H1 (cell line): ENCODE data around the gene RAB11A. TPM values are rescaled to one million over a fixed set of nuclear protein-coding genes. Genes with fewer than 3 reads are reported as not detected.

Experiments used
- CTCF ChIA-PET: fragments of 300-600 bp; sonication (Branson Sonifier 250); formaldehyde crosslinking; loops from one replicate; lab custom pipeline; 2021; ENCODE audit not compliant: partially characterized antibody; lab: Charles Lee
- POLR2A ChIA-PET: fragments of 300-600 bp; sonication (Branson Sonifier 250); formaldehyde crosslinking; loops from one replicate; lab custom pipeline; 2021; ENCODE audit warnings: inconsistent platforms; ENCODE audit not compliant: partially characterized antibody; lab: Charles Lee
- DNase-seq, 2 experiments: peaks; one replicate each; pipeline versions ENCODE4 v3.0.0 to v3.0.0-alpha.2; 2010 to 2022; ENCODE audit warnings: low spot score in 2 of 2, low read depth in 1 of 2, mixed read lengths in 1 of 2
- FAIRE-seq: peaks from 2 replicates; lab custom pipeline; 2011; peaks lifted over from hg19 to GRCh38; lab: Jason Lieb, UNC
- H2AFZ ChIP-seq: 2 replicates; pipeline ENCODE4 v1.8.1; 2012; ENCODE audit warnings: low read length, inconsistent platforms
- H2AK5ac ChIP-seq: 2 replicates; pipeline ENCODE4 v1.6.1; 2013; ENCODE audit warnings: low read depth, low read length
- H2BK120ac ChIP-seq: replicated peaks from 2 replicates; pipeline ENCODE3; 2013; ENCODE audit warnings: low read depth, low read length, inconsistent platforms
- H2BK12ac ChIP-seq: 2 replicates; pipeline ENCODE4 v1.6.1; 2013; ENCODE audit warnings: low read depth, low read length
- H2BK15ac ChIP-seq: 2 replicates; pipeline ENCODE4 v1.6.1; 2013; ENCODE audit warnings: low read length
- H2BK20ac ChIP-seq: 2 replicates; pipeline ENCODE4 v1.6.1; 2013; ENCODE audit warnings: low read length
- H2BK5ac ChIP-seq: 2 replicates; pipeline ENCODE4 v1.6.1; 2013; ENCODE audit warnings: low read depth, low read length
- H3K14ac ChIP-seq: 2 replicates; pipeline ENCODE4 v1.6.1; 2013; ENCODE audit warnings: inconsistent platforms; ENCODE audit not compliant: insufficient read length
- H3K18ac ChIP-seq: 2 replicates; pipeline ENCODE4 v1.6.1; 2013; ENCODE audit warnings: low read length; ENCODE audit errors: extremely low read depth
- H3K23ac ChIP-seq: 2 replicates; pipeline ENCODE4 v1.6.1; 2013; ENCODE audit warnings: inconsistent platforms; ENCODE audit not compliant: insufficient read length
- H3K23me2 ChIP-seq: 2 replicates; pipeline ENCODE4 v1.6.1; 2013; ENCODE audit warnings: low read depth, low read length
- H3K27ac ChIP-seq: 2 replicates; pipeline ENCODE4 v1.6.1; 2011; ENCODE audit warnings: low read depth, low read length, inconsistent platforms
- H3K27me3 ChIP-seq, 4 experiments: replicated peaks in 1 of 4; 1 replicate in 1 of 4; 2 replicates in 3 of 4; pipeline versions ENCODE4 v1.6.1 to v1.8.1; 2011 to 2013; ENCODE audit warnings: low read length in 3 of 4, mild to moderate bottlenecking in 3 of 4, inconsistent platforms in 2 of 4, mixed read lengths in 2 of 4, moderate library complexity in 1 of 4; ENCODE audit not compliant: control insufficient read depth in 3 of 4, insufficient read depth in 3 of 4; ENCODE audit errors: extremely low read depth in 1 of 4
- H3K36me3 ChIP-seq, 4 experiments: 2 replicates each; pipeline versions ENCODE4 v1.6.1 to v1.8.1; 2011 to 2013; ENCODE audit warnings: mild to moderate bottlenecking in 4 of 4, low read length in 3 of 4, moderate library complexity in 2 of 4, control low read depth in 1 of 4, inconsistent platforms in 1 of 4; ENCODE audit not compliant: insufficient read depth in 4 of 4, control insufficient read depth in 2 of 4
- H3K4ac ChIP-seq: replicated peaks from 2 replicates; pipeline ENCODE3; 2013; ENCODE audit warnings: low read length, low read depth, mixed read lengths, inconsistent platforms; ENCODE audit not compliant: insufficient read length
- H3K4me1 ChIP-seq, 4 experiments: replicated peaks in 1 of 4; 1 replicate in 1 of 4; 2 replicates in 3 of 4; pipeline versions ENCODE4 v1.6.1 to v1.8.1; 2011 to 2013; ENCODE audit warnings: low read length in 3 of 4, inconsistent platforms in 2 of 4, mixed read lengths in 1 of 4; ENCODE audit not compliant: insufficient read depth in 4 of 4, control insufficient read depth in 3 of 4
- H3K4me2 ChIP-seq, 2 experiments: 2 replicates each; pipeline versions ENCODE4 v1.6.1 to v1.8.1; 2011 to 2013; ENCODE audit warnings: low read depth in 2 of 2, low read length in 2 of 2, control low read depth in 1 of 2, inconsistent platforms in 1 of 2, mild to moderate bottlenecking in 1 of 2; ENCODE audit not compliant: insufficient read depth in 1 of 2
- H3K4me3 ChIP-seq, 4 experiments: fragments of 200-600, 300-600 bp in 1 of 4; sonication (generic), shearing (Covaris generic), sonication (Bioruptor Twin) in 1 of 4; 2 replicates each; pipeline versions ENCODE4 v1.5.1 to v1.8.1; 2011 to 2016; ENCODE audit warnings: low read length in 4 of 4, low read depth in 3 of 4, control low read depth in 2 of 4, inconsistent platforms in 2 of 4, mild to moderate bottlenecking in 2 of 4, mixed read lengths in 1 of 4, moderate library complexity in 1 of 4; ENCODE audit not compliant: insufficient read depth in 2 of 4; ENCODE audit errors: extremely low read depth in 1 of 4
- H3K56ac ChIP-seq: replicated peaks from 2 replicates; pipeline ENCODE3; 2013; ENCODE audit warnings: low read depth, mild to moderate bottlenecking, mixed read lengths, low read length, inconsistent platforms; ENCODE audit not compliant: insufficient read length
- H3K79me1 ChIP-seq: 2 replicates; pipeline ENCODE4 v1.6.1; 2013; ENCODE audit warnings: low read depth, low read length, control low read depth
- H3K79me2 ChIP-seq, 2 experiments: 2 replicates each; pipeline versions ENCODE4 v1.6.1 to v1.8.1; 2012 to 2013; ENCODE audit warnings: low read length in 2 of 2, mild to moderate bottlenecking in 2 of 2, inconsistent platforms in 1 of 2; ENCODE audit not compliant: insufficient read depth in 2 of 2, control insufficient read depth in 1 of 2
- H3K9ac ChIP-seq, 4 experiments: replicated peaks in 1 of 4; 1 replicate in 1 of 4; 2 replicates in 3 of 4; pipeline versions ENCODE4 v1.6.1 to v1.8.1; 2011 to 2013; ENCODE audit warnings: low read depth in 3 of 4, low read length in 3 of 4, control low read depth in 2 of 4, mild to moderate bottlenecking in 2 of 4, moderate library complexity in 2 of 4, inconsistent platforms in 1 of 4; ENCODE audit errors: extremely low read depth in 1 of 4
- H3K9me3 ChIP-seq, 2 experiments: 2 replicates each; pipeline versions ENCODE4 v1.6.1 to v1.8.1; 2012 to 2013; ENCODE audit warnings: mild to moderate bottlenecking in 2 of 2, moderate library complexity in 2 of 2, control low read depth in 1 of 2, inconsistent platforms in 1 of 2, low read depth in 1 of 2, low read length in 1 of 2, mixed read lengths in 1 of 2; ENCODE audit not compliant: insufficient read depth in 2 of 2
- H4K20me1 ChIP-seq, 2 experiments: replicated peaks in 1 of 2; 2 replicates each; pipeline versions ENCODE3 to v1.8.1; 2011 to 2013; ENCODE audit warnings: inconsistent platforms in 2 of 2, low read length in 2 of 2, mild to moderate bottlenecking in 1 of 2; ENCODE audit not compliant: insufficient read depth in 2 of 2, control insufficient read depth in 1 of 2
- H4K5ac ChIP-seq: 2 replicates; pipeline ENCODE4 v1.6.1; 2013; ENCODE audit warnings: low read length, low read depth, mixed read lengths, inconsistent platforms; ENCODE audit not compliant: insufficient read length
- H4K8ac ChIP-seq: 2 replicates; pipeline ENCODE4 v1.8.0; 2013; ENCODE audit warnings: mild to moderate bottlenecking, moderate library complexity, low read length, inconsistent platforms; ENCODE audit not compliant: insufficient read depth; ENCODE audit errors: extremely low read depth
- H4K91ac ChIP-seq: replicated peaks from 2 replicates; pipeline ENCODE3; 2013; ENCODE audit warnings: low read length, mixed read lengths, inconsistent platforms; ENCODE audit not compliant: insufficient read length
- ASH2L ChIP-seq: fragments of 200-600, 300-600 bp; sonication (generic); IDR thresholded peaks from one replicate; pipeline ENCODE4 v1.7.1; 2017; ENCODE audit warnings: low read length
- ATF3 ChIP-seq: IDR thresholded peaks from 2 replicates; pipeline ENCODE4 v1.6.1; 2011; ENCODE audit warnings: low read depth, mild to moderate bottlenecking, low read length; ENCODE audit not compliant: insufficient read depth
- BACH1 ChIP-seq: IDR thresholded peaks from 2 replicates; pipeline ENCODE4 v1.6.1; 2012; ENCODE audit warnings: low read length, improper control_type of control experiment
- CBX5 ChIP-seq: fragments of 300-800, 300-1000 bp; sonication (generic); IDR thresholded peaks from 2 replicates; pipeline ENCODE4 v1.7.1; 2016; ENCODE audit warnings: antibody characterized with exemption, low read length, low read depth
- HDAC2 ChIP-seq, 2 experiments: fragments of 300-600 bp in 1 of 2; sonication (generic) in 1 of 2; IDR thresholded peaks; 2 replicates each; pipeline ENCODE4 v1.6.1; 2011 to 2012; ENCODE audit warnings: low read depth in 2 of 2, low read length in 2 of 2, mild to moderate bottlenecking in 2 of 2, moderate library complexity in 2 of 2, borderline replicate concordance in 1 of 2, inconsistent platforms in 1 of 2
- MAFK ChIP-seq: IDR thresholded peaks from 2 replicates; pipeline ENCODE4 v1.6.1; 2012; ENCODE audit warnings: low read depth, mild to moderate bottlenecking, improper control_type of control experiment, low read length
- RNF2 ChIP-seq: fragments of 200-900, 300-1000 bp; sonication (generic); IDR thresholded peaks from 2 replicates; pipeline ENCODE4 v1.7.1; 2016; ENCODE audit warnings: borderline replicate concordance, low read depth, mild to moderate bottlenecking, antibody characterized with exemption, low read length; ENCODE audit not compliant: poor library complexity, severe bottlenecking; ENCODE audit errors: missing control alignments
- TAF7 ChIP-seq: optimal IDR thresholded peaks from 2 replicates; pipeline ENCODE3; 2011; ENCODE audit warnings: low read depth, mild to moderate bottlenecking, inconsistent platforms, low read length, moderate library complexity, borderline replicate concordance
- TBP ChIP-seq: IDR thresholded peaks from 2 replicates; pipeline ENCODE4 v1.6.1; 2011; ENCODE audit warnings: low read depth, low read length, improper control_type of control experiment
- WGBS, 2 experiments: shearing (Covaris generic) in 1 of 2; methylation state at CpG; one replicate each; pipeline versions ENCODE4 v1.1.6 to v1.1.7; 2013 to 2015; ENCODE audit warnings: low lambda C conversion rate in 2 of 2, mixed read lengths in 2 of 2, inconsistent platforms in 1 of 2, low coverage in 1 of 2, missing lambda C conversion rate in 1 of 2; ENCODE audit not compliant: insufficient replicate concordance in 2 of 2, insufficient coverage in 1 of 2, insufficient read length in 1 of 2; ENCODE audit errors: extremely low coverage in 1 of 2, missing lambda C conversion rate in 1 of 2; 5-methylcytosine and 5-hydroxymethylcytosine counted together
- polyA plus RNA-seq, 7 experiments: library from polyadenylated mRNA; depleted of rRNA in 3 of 7; stranded (reverse) in 5 of 7; unstranded in 2 of 7; fragments of >200 nt in 5 of 7; fragments of 200-250 nt in 2 of 7; gene quantifications; 1 replicate in 5 of 7; 2 replicates in 1 of 7; 4 replicates in 1 of 7; pipeline versions ENCODE4 v1.2.1 to v1.2.3, GENCODE V29; 2011 to 2013; ENCODE audit warnings: missing spikeins in 2 of 7, mixed read lengths in 2 of 7
- total RNA-seq: library from RNA; stranded (reverse); fragmentation: NEBNext Ultra II Directional; extraction: Animal tissue kit (Norgen Biotek cat#: 25700); gene quantifications from 2 replicates; pipeline ENCODE4 v1.2.1, GENCODE V29; 2021

Gene RAB11A
- total and polyA plus RNA-seq, 2 of the 8 experiments (the other 6 are each of a cell fraction or from before 2014, with no cell fraction given), result 211 to 254 TPM

GRCh38 chr15:65902373-65902772 is 33.1 kb downstream of the RAB11A start:
- H3K18ac ChIP-seq, result no peak overlapping the region
- H3K4me3 ChIP-seq, result no peak overlapping the region
- H2BK12ac ChIP-seq, result no peak overlapping the region
- peaks cover 2 to 40% (median 24%) of the 10 kb centered on the region in 4 experiments for H3K36me3 ChIP-seq
- TF ChIP-seq BACH1 (no peak), MAFK (no peak), TBP (no peak), RNF2 (no peak), ATF3 (no peak), HDAC2 (IDR thresholded peaks at IDR 0.05; ENCODE audit: borderline replicate concordance in 1 of 2, low read depth in 2 of 2, low read length in 2 of 2) (no peak), TAF7 (no peak), ASH2L (no peak), CBX5 (no peak)
- TF ChIP-seq, all 59 proteins: peak for 0
- peak; percentile 13 to 40 for DNase-seq
- Histone ChIP-seq H2BK15ac (no peak overlapping the region), H4K91ac (no peak overlapping the region), H4K20me1 (no peaks in the 10 kb centered on the region), H3K56ac (no peak overlapping the region), H3K9ac (no peak overlapping the region), H3K4ac (no peak overlapping the region), H3K9me3 (no peaks in the 10 kb centered on the region), H3K23me2 (no peaks in the 10 kb centered on the region), H3K4me1 (peaks cover 0 to 5% (median 1%) of the 10 kb centered on the region in 4 experiments; a peak in 4 of 7 replicates), H3K14ac (no peak overlapping the region), H3K79me2 (no peaks in the 10 kb centered on the region), H3K27ac (no peak overlapping the region), H2BK120ac (no peak overlapping the region), H2BK5ac (no peak overlapping the region), H3K27me3 (no peaks in the 10 kb centered on the region), H2AFZ (no peak overlapping the region), H4K5ac (no peak overlapping the region), H2BK20ac (no peak overlapping the region), H3K79me1 (peaks cover 2% of the 10 kb centered on the region; the same call in 1 of the 2 replicates), H3K23ac (no peak overlapping the region), H4K8ac (no peak overlapping the region), H3K4me2 (no peak overlapping the region), H2AK5ac (no peak overlapping the region)
- ChIA-PET POLR2A (no interaction called here), CTCF (interaction anchor here (0.6 to 7.3 kb wide), 7 partner anchors 9 to 386 kb away, joined by 3 to 46 read pairs (median 3); no protein-coding TSS in a partner anchor)
- WGBS, 2 experiments, result 79% methylated on average over 1 of the region's 1 CpG; no CpG with 5 or more reads in 1 of the 2 experiments
- no peak for FAIRE-seq
